K562 (cell line): ENCODE measurements around the gene NPAS1. TPM values are rescaled to one million over a fixed set of nuclear protein-coding genes. Genes with fewer than 3 reads are reported as not detected.

Experiments used
- ATAC-seq: fragments of 200-7000 bp; cut with Tn5 transposase; 3 replicates; pipeline ENCODE4 v1.9.1; 2020; ENCODE audit warnings: moderate library complexity
- BruUV-seq: library from RNA; stranded (reverse); fragments of 400-500 nt; replicated peaks from 2 replicates; lab custom pipeline; 2021; lab: Mats Ljungman, UMichigan
- CTCF ChIA-PET: fragments of 300-600 bp; formaldehyde crosslinking; extraction: SDS; loops from one replicate; lab custom pipeline; 2021; ENCODE audit warnings: low intra/inter-chr PET ratio; lab: Yijun Ruan, JAX
- POLR2A ChIA-PET: fragments of 300-600, 350-650 bp; sonication (Branson Sonifier 250); formaldehyde crosslinking; extraction: SDS; loops from one replicate; lab custom pipeline; 2021; ENCODE audit warnings: antibody characterized with exemption, inconsistent platforms; lab: Yijun Ruan, JAX
- DNase-seq, 4 experiments: peaks; one replicate each; pipeline versions ENCODE4 v3.0.0 to v3.0.0-alpha.2; 2011 to 2018; ENCODE audit warnings: low spot score in 3 of 4, mixed read lengths in 3 of 4; ENCODE audit errors: extremely low read depth in 1 of 4
- FAIRE-seq: peaks from 2 replicates; lab custom pipeline; 2011; peaks lifted over from hg19 to GRCh38; lab: Jason Lieb, UNC
- H2AFZ ChIP-seq: 2 replicates; pipeline ENCODE4 v1.6.0; 2011; ENCODE audit warnings: low read depth, low read length, control low read depth, inconsistent platforms
- H3K27ac ChIP-seq: fragments of 200-600 bp; 3 replicates; pipeline ENCODE4 v1.8.0; 2011; ENCODE audit warnings: low read depth, mild to moderate bottlenecking, control low read depth, inconsistent platforms, low read length, moderate library complexity, mixed read lengths; ENCODE audit errors: extremely low read depth
- H3K27me3 ChIP-seq, 2 experiments: fragments of 300-600 bp in 1 of 2; 2 replicates in 1 of 2; 3 replicates in 1 of 2; pipeline versions ENCODE4 v1.6.0 to v1.8.0; 2011; ENCODE audit warnings: inconsistent platforms in 2 of 2, low read length in 2 of 2, mild to moderate bottlenecking in 1 of 2, mixed read lengths in 1 of 2, moderate library complexity in 1 of 2; ENCODE audit not compliant: control insufficient read depth in 2 of 2, insufficient read depth in 2 of 2
- H3K36me3 ChIP-seq: fragments of 300-600 bp; 3 replicates; pipeline ENCODE4 v1.8.0; 2011; ENCODE audit warnings: mild to moderate bottlenecking, low read length, inconsistent platforms; ENCODE audit not compliant: control insufficient read depth, insufficient read depth
- H3K4me1 ChIP-seq, 2 experiments: fragments of 200-600 bp in 1 of 2; replicated peaks in 1 of 2; 2 replicates in 1 of 2; 3 replicates in 1 of 2; pipeline versions ENCODE4 v1.5.1 to v1.8.0; 2011; ENCODE audit warnings: inconsistent platforms in 2 of 2, low read length in 2 of 2, mild to moderate bottlenecking in 1 of 2, mixed read lengths in 1 of 2, moderate library complexity in 1 of 2; ENCODE audit not compliant: control insufficient read depth in 2 of 2, insufficient read depth in 2 of 2
- H3K4me2 ChIP-seq: 2 replicates; pipeline ENCODE4 v1.6.1; 2011; ENCODE audit warnings: low read length, control low read depth, inconsistent platforms, mixed read lengths; ENCODE audit not compliant: insufficient read depth
- H3K4me3 ChIP-seq: fragments of 200-600 bp; sonication (generic), shearing (Covaris generic); 2 replicates; pipeline ENCODE4 v1.5.1; 2016; ENCODE audit warnings: control low read depth, inconsistent platforms
- H3K79me2 ChIP-seq: fragments of 200-600 bp; 3 replicates; pipeline ENCODE4 v1.8.0; 2011; ENCODE audit warnings: low read length, inconsistent platforms; ENCODE audit not compliant: control insufficient read depth, insufficient read depth
- H3K9ac ChIP-seq, 2 experiments: 2 replicates each; pipeline versions ENCODE4 v1.6.0 to v1.6.1; 2011; ENCODE audit warnings: low read depth in 2 of 2, low read length in 2 of 2, control low read depth in 1 of 2, inconsistent platforms in 1 of 2, mild to moderate bottlenecking in 1 of 2, mixed read lengths in 1 of 2; ENCODE audit not compliant: insufficient read depth in 1 of 2
- H3K9me1 ChIP-seq: one replicate; pipeline ENCODE4 v1.6.0; 2011; ENCODE audit warnings: inconsistent platforms, mild to moderate bottlenecking, low read length, moderate library complexity; ENCODE audit not compliant: control insufficient read depth, insufficient read depth
- H3K9me3 ChIP-seq: replicated peaks from 2 replicates; pipeline ENCODE4 v1.5.1; 2011; ENCODE audit warnings: low read depth, low read length, inconsistent platforms; ENCODE audit not compliant: control insufficient read depth, insufficient read depth
- H4K20me1 ChIP-seq: replicated peaks from 2 replicates; pipeline ENCODE4 v1.6.1; 2011; ENCODE audit warnings: low read length, inconsistent platforms, mixed read lengths; ENCODE audit not compliant: control insufficient read depth, insufficient read depth
- BHLHE40 ChIP-seq: IDR thresholded peaks from 2 replicates; pipeline ENCODE4 v1.6.1; 2011; ENCODE audit warnings: low read length, improper control_type of control experiment
- CBX5 ChIP-seq: IDR thresholded peaks from 2 replicates; pipeline ENCODE4 v1.6.1; 2014; ENCODE audit warnings: low read depth, borderline replicate concordance
- CXXC5 ChIP-seq: fragments of 250-450 bp; sonication (Bioruptor Pico); IDR thresholded peaks from 2 replicates; pipeline ENCODE4 v1.8.0; 2022; ENCODE audit warnings: inconsistent platforms, mild to moderate bottlenecking, moderate library complexity
- E2F6 ChIP-seq, 2 experiments: IDR thresholded peaks; 2 replicates each; pipeline ENCODE4 v1.6.1; 2011; ENCODE audit warnings: borderline replicate concordance in 1 of 2, control low read depth in 1 of 2, low read depth in 1 of 2, low read length in 1 of 2, mild to moderate bottlenecking in 1 of 2, mixed read lengths in 1 of 2, moderate library complexity in 1 of 2; ENCODE audit not compliant: insufficient read depth in 1 of 2, insufficient read length in 1 of 2, poor library complexity in 1 of 2, severe bottlenecking in 1 of 2; ENCODE audit errors: extremely low read depth in 1 of 2
- SIN3A ChIP-seq, 2 experiments: fragments of 150-350 bp in 1 of 2; IDR thresholded peaks; 2 replicates each; pipeline ENCODE4 v1.6.1; 2011 to 2016; ENCODE audit warnings: borderline replicate concordance in 2 of 2, low read depth in 2 of 2, low read length in 2 of 2, mild to moderate bottlenecking in 2 of 2, moderate library complexity in 2 of 2; ENCODE audit not compliant: control insufficient read depth in 1 of 2
- SNIP1 ChIP-seq: fragments of 450-650 bp; IDR thresholded peaks from 2 replicates; pipeline ENCODE4 v1.7.1; 2017; ENCODE audit warnings: low read depth, mild to moderate bottlenecking
- SP1 ChIP-seq: sonication (generic); formaldehyde crosslinking; IDR thresholded peaks from 2 replicates; pipeline ENCODE4 v1.8.1; 2022; ENCODE audit warnings: mild to moderate bottlenecking, missing genetic modification reagents
- SRSF3 ChIP-seq: fragments of 200-400 bp; formaldehyde crosslinking; IDR thresholded peaks from 2 replicates; pipeline ENCODE4 v1.6.1; 2016; ENCODE audit warnings: mild to moderate bottlenecking, low read length, moderate library complexity; ENCODE audit not compliant: insufficient read depth
- WHSC1 ChIP-seq: IDR thresholded peaks from one replicate; pipeline ENCODE4 v1.6.1; 2012; ENCODE audit warnings: low read length, control low read depth, inconsistent platforms
- ZNF239 ChIP-seq: fragments of 250-450 bp; sonication (Bioruptor Pico); IDR thresholded peaks from 2 replicates; pipeline ENCODE4 v1.4.0; 2020; ENCODE audit warnings: mild to moderate bottlenecking
- WGBS: fragments of 100-300 bp; shearing (Covaris generic); methylation state at CpG from one replicate; pipeline ENCODE4 v1.1.6; 2016; ENCODE audit warnings: low coverage, mixed read lengths; ENCODE audit not compliant: insufficient coverage; ENCODE audit errors: missing lambda C conversion rate; 5-methylcytosine and 5-hydroxymethylcytosine counted together
- in situ Hi-C: fragments of 300-500 bp; cut with MboI; formaldehyde crosslinking; loops from 4 replicates; pipeline ENCODE4 v1.15.0; 2018; ENCODE audit warnings: inconsistent platforms, mixed read lengths
- intact Hi-C: fragments of 100-400 bp; cut with micrococcal nuclease; formaldehyde crosslinking; loops from 2 replicates; pipeline ENCODE4 v1.14.2; 2022
- polyA plus RNA-seq, 8 experiments: library from polyadenylated mRNA; depleted of rRNA in 4 of 8; stranded (reverse) in 5 of 8; unstranded in 3 of 8; fragments of >200 nt; fragmentation: Nextera tagmentation in 2 of 8; fragmentation: Illumina TruSeq in 1 of 8; extraction: Ambion mirVana in 2 of 8; extraction: Trizol in 1 of 8; gene quantifications; 2 replicates each; pipeline versions ENCODE4 v1.2.1 to v1.2.3, GENCODE V29; 2011 to 2014; ENCODE audit warnings: inconsistent platforms in 1 of 8, missing spikeins in 1 of 8
- total RNA-seq, 7 experiments: library from RNA; depleted of rRNA in 6 of 7; stranded (reverse); fragments of >200 nt in 6 of 7; fragmentation: Illumina TruSeq in 2 of 7; extraction: Trizol in 2 of 7; gene quantifications; 2 replicates each; pipeline versions ENCODE4 v1.2.1 to v1.2.3, GENCODE V29; 2011 to 2021; ENCODE audit warnings: low replicate concordance in 1 of 7
- TF ChIP-seq, protein P1 (sequence below): fragments of 200-800 bp; sonication (Bioruptor generic); IDR thresholded peaks from 2 replicates; pipeline ENCODE4 v1.6.1; 2017; ENCODE audit warnings: missing genetic modification characterization, missing compliant biosample characterization
- TF ChIP-seq, protein P2 (sequence below): fragments of 250-450 bp; sonication (Bioruptor Pico); IDR thresholded peaks from 2 replicates; pipeline ENCODE4 v1.5.0; 2022; ENCODE audit warnings: mild to moderate bottlenecking

Gene NPAS1
- total and polyA plus RNA-seq, 9 of the 15 experiments (the other 6 are each of a cell fraction or from before 2014, with no cell fraction given), result 0.58 to 5.3 (median 2.0) TPM; not detected in 2

- TF ChIP-seq CXXC5 (CRISPR knock-in tag) (peak; percentile 40; the same call in 1 of the 2 replicates), SNIP1 (no peak), SP1 (CRISPR knock-in tag) (peak; percentile 55), E2F6 (IDR thresholded peaks at IDR 0.05; ENCODE audit: borderline replicate concordance in 1 of 2, extremely low read depth in 1 of 2, insufficient read depth in 1 of 2, insufficient read length in 1 of 2, low read depth in 1 of 2, low read length in 1 of 2, poor library complexity in 1 of 2, severe bottlenecking in 1 of 2) (peak in 1 of 2 experiments; percentile 52), ZNF239 (CRISPR knock-in tag) (no peak)
- TF ChIP-seq, protein P1, sequence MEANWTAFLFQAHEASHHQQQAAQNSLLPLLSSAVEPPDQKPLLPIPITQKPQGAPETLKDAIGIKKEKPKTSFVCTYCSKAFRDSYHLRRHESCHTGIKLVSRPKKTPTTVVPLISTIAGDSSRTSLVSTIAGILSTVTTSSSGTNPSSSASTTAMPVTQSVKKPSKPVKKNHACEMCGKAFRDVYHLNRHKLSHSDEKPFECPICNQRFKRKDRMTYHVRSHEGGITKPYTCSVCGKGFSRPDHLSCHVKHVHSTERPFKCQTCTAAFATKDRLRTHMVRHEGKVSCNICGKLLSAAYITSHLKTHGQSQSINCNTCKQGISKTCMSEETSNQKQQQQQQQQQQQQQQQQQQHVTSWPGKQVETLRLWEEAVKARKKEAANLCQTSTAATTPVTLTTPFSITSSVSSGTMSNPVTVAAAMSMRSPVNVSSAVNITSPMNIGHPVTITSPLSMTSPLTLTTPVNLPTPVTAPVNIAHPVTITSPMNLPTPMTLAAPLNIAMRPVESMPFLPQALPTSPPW (CRISPR knock-in tag), result peak; percentile 25; the same call in 1 of the 2 replicates
Observed at GRCh38 chr19:47019431-47020041, at the start of gene NPAS1 (continued).

DNA sequence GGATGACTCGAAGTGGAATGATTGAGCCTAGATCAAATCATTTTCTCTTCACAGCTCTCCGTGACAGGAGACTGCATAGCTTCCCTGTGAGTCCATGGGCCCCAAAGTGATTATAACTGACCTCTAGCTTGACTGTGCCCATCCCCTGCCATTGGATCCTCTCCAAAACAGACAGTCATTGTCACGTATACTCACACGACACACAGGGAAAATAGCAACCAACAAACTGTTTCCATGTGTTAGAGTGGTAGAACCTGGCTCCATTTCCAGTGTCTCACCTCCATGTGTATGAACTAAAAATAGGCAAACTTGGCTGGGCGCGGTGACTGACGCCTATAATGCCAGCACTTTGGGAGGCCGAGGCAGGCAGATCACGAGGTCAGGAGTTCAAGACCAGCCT is 48.8 kb upstream of the NPAS1 start:
- FAIRE-seq (no peak), ATAC-seq (no peak), DNase-seq (no peak)
- no peak overlapping the region for H3K27ac ChIP-seq
- H3K27me3 ChIP-seq, result no peaks in the 10 kb centered on the region
- ChIA-PET CTCF (no interaction called here), POLR2A (no interaction called here)
- no peaks in the 10 kb centered on the region for H4K20me1 ChIP-seq
- H3K36me3 ChIP-seq, result peaks cover 3% of the 10 kb centered on the region; the same call in 1 of the 3 replicates
- no peaks in the 10 kb centered on the region for H3K79me2 ChIP-seq
- intact Hi-C loops, result no loop called here
- no peaks in the 10 kb centered on the region for H3K9me3 ChIP-seq
- 83% methylated on average over 9 of the region's 9 CpGs for WGBS
- H3K9ac ChIP-seq, result no peak overlapping the region
- H3K4me2 ChIP-seq, result no peak overlapping the region
- H3K4me1 ChIP-seq, result peaks cover 0 to 5% of the 10 kb centered on the region in 2 experiments; a peak in 1 of 5 replicates
- in situ Hi-C loops, result no loop called here
- no peak overlapping the region for H3K4me3 ChIP-seq
- H2AFZ ChIP-seq, result no peak overlapping the region
- no TSS peak for BruUV-seq
- H3K9me1 ChIP-seq, result no peaks in the 10 kb centered on the region
- TF ChIP-seq BHLHE40 (no peak), CBX5 (no peak), WHSC1 (no peak), SRSF3 (no peak), SIN3A (IDR thresholded peaks at IDR 0.05; ENCODE audit: borderline replicate concordance in 2 of 2, control insufficient read depth in 1 of 2, low read depth in 2 of 2, low read length in 2 of 2) (no peak)
- TF ChIP-seq, protein P2, sequence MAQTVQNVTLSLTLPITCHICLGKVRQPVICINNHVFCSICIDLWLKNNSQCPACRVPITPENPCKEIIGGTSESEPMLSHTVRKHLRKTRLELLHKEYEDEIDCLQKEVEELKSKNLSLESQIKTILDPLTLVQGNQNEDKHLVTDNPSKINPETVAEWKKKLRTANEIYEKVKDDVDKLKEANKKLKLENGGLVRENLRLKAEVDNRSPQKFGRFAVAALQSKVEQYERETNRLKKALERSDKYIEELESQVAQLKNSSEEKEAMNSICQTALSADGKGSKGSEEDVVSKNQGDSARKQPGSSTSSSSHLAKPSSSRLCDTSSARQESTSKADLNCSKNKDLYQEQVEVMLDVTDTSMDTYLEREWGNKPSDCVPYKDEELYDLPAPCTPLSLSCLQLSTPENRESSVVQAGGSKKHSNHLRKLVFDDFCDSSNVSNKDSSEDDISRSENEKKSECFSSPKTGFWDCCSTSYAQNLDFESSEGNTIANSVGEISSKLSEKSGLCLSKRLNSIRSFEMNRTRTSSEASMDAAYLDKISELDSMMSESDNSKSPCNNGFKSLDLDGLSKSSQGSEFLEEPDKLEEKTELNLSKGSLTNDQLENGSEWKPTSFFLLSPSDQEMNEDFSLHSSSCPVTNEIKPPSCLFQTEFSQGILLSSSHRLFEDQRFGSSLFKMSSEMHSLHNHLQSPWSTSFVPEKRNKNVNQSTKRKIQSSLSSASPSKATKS (CRISPR knock-in tag), result no peak
